ENCODE results near the gene SLC16A1. TPM values are rescaled to one million over a fixed set of nuclear protein-coding genes. Genes with fewer than 3 reads are reported as not detected.

Gene SLC16A1
- polyA plus RNA-seq, 1 of the 3 experiments (the other 2 are of a cell fraction), result 34.2 TPM

DNA sequence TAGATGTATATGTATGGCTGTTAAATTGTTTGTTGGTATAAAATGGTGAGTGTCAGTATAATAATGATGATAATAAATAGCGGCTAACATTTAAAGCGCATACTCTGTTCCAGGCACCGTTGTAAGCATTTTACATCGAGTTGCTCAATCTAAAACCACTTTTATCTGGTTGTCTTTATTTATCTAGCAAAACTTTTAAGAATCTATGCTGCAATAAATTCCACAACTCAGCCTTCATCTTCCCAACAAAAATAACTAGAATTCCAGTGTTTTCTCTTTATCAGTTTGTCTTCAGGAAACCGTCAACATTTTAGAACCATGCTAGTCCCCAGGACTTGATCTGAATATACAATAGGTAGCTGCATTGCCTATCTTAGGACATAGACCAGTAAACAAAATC, 19.3 kb upstream of the SLC16A1 start:
- Histone ChIP-seq H3F3A (replicated peaks; ENCODE audit: insufficient read depth) (peaks cover 6% of the 10 kb centered on the region), H3K36me3 (replicated peaks in 1 of 2; ENCODE audit: control insufficient read depth in 1 of 2, insufficient read depth in 2 of 2, low read length in 1 of 2) (peaks cover 0 to 4% of the 10 kb centered on the region in 2 experiments), H3K79me2 (ENCODE audit: insufficient read depth) (peaks cover 5% of the 10 kb centered on the region; the same call in 1 of the 2 replicates), H3K4me2 (no peak overlapping the region), H3K9me3 (no peaks in the 10 kb centered on the region), H4K20me1 (ENCODE audit: insufficient read depth) (no peaks in the 10 kb centered on the region), H3K9ac (no peak overlapping the region), H3K9me2 (no peaks in the 10 kb centered on the region), H3K27me3 (ENCODE audit: insufficient read depth) (no peaks in the 10 kb centered on the region), H3K27ac (ENCODE audit: low read depth in 2 of 2, low read length in 1 of 2) (no peak overlapping the region), H2AFZ (ENCODE audit: low read depth) (no peak overlapping the region), H3K4me3 (ENCODE audit: low read depth in 2 of 2, low read length in 1 of 2) (no peak overlapping the region), H3K4me1 (ENCODE audit: control insufficient read depth in 1 of 2, insufficient read depth in 2 of 2, low read depth in 1 of 2, low read length in 1 of 2) (no peaks in the 10 kb centered on the region)
- POLR2A ChIA-PET, result no interaction called here
- CTCF ChIA-PET, result interaction anchor here (0.6 to 1.7 kb wide), 4 partner anchors 67 to 586 kb away, joined by 3 to 5 read pairs (median 3); no protein-coding TSS in a partner anchor
- no peak for TF ChIP-seq POLR2AphosphoS5 (IDR thresholded peaks at IDR 0.05; ENCODE audit: low read depth, low read length)
- TF ChIP-seq RAD21 (IDR thresholded peaks at IDR 0.05; ENCODE audit: low read length), result no peak
- no peak for TF ChIP-seq TEAD4 (IDR thresholded peaks at IDR 0.05; ENCODE audit: borderline replicate concordance, insufficient read depth)
- TF ChIP-seq RFX5 (IDR thresholded peaks at IDR 0.05; ENCODE audit: low read length), result no peak
- no peak for TF ChIP-seq SMC3 (IDR thresholded peaks at IDR 0.05; ENCODE audit: low read depth, low read length)
- TF ChIP-seq YY1 (IDR thresholded peaks at IDR 0.05; ENCODE audit: low read depth), result no peak
- no peak for TF ChIP-seq TAF1 (IDR thresholded peaks at IDR 0.05; ENCODE audit: borderline replicate concordance, low read depth, low read length)
- no peak for TF ChIP-seq EP300 (IDR thresholded peaks at IDR 0.05; ENCODE audit: borderline replicate concordance in 1 of 2, low read depth in 1 of 2, low read length in 1 of 2)
- no peak for TF ChIP-seq EZH2phosphoT487 (IDR thresholded peaks at IDR 0.05; ENCODE audit: borderline replicate concordance, low read depth)
- no peak for TF ChIP-seq GATA2 (CRISPR knock-in tag; IDR thresholded peaks at IDR 0.05)
- no peak for TF ChIP-seq JUND (IDR thresholded peaks at IDR 0.05)
- TF ChIP-seq RCOR1 (IDR thresholded peaks at IDR 0.05; ENCODE audit: low read length), result no peak
- TF ChIP-seq RXRA (IDR thresholded peaks at IDR 0.05; ENCODE audit: borderline replicate concordance, low read depth), result no peak
- TF ChIP-seq, protein P1, sequence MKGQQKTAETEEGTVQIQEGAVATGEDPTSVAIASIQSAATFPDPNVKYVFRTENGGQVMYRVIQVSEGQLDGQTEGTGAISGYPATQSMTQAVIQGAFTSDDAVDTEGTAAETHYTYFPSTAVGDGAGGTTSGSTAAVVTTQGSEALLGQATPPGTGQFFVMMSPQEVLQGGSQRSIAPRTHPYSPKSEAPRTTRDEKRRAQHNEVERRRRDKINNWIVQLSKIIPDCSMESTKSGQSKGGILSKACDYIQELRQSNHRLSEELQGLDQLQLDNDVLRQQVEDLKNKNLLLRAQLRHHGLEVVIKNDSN (IDR thresholded peaks at IDR 0.05; ENCODE audit: borderline replicate concordance, low read depth), result no peak
- TF ChIP-seq FOXJ3 (CRISPR knock-in tag; IDR thresholded peaks at IDR 0.05), result no peak
- TF ChIP-seq MEF2A (IDR thresholded peaks at IDR 0.05; ENCODE audit: borderline replicate concordance, low read depth), result no peak
- TF ChIP-seq TCF12 (IDR thresholded peaks at IDR 0.05), result no peak
- TF ChIP-seq, protein P2, sequence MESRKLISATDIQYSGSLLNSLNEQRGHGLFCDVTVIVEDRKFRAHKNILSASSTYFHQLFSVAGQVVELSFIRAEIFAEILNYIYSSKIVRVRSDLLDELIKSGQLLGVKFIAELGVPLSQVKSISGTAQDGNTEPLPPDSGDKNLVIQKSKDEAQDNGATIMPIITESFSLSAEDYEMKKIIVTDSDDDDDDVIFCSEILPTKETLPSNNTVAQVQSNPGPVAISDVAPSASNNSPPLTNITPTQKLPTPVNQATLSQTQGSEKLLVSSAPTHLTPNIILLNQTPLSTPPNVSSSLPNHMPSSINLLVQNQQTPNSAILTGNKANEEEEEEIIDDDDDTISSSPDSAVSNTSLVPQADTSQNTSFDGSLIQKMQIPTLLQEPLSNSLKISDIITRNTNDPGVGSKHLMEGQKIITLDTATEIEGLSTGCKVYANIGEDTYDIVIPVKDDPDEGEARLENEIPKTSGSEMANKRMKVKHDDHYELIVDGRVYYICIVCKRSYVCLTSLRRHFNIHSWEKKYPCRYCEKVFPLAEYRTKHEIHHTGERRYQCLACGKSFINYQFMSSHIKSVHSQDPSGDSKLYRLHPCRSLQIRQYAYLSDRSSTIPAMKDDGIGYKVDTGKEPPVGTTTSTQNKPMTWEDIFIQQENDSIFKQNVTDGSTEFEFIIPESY (IDR thresholded peaks at IDR 0.05; ENCODE audit: borderline replicate concordance, low read depth), result no peak
- TF ChIP-seq MXI1 (IDR thresholded peaks at IDR 0.05; ENCODE audit: low read depth, low read length), result no peak
- TF ChIP-seq FOXM1 (IDR thresholded peaks at IDR 0.05; ENCODE audit: low read depth), result no peak
- no peak for DNase-seq
- WGBS (ENCODE audit: low lambda C conversion rate), result 95% methylated on average over 5 of the region's 5 CpGs
